Esophagus squamous epithelium (tissue), 5 donors: ENCODE results near the gene SLC7A5. TPM values are rescaled to one million over a fixed set of nuclear protein-coding genes. Genes with fewer than 3 reads are reported as not detected.
"Not testable (repeated sequence)": the region's sequence is repeated elsewhere in the genome, so short reads cannot be mapped to it uniquely, and the experiment has no call there.

Experiments used
- DNase-seq: peaks from one replicate; lab custom pipeline; 2025; lab: John Stamatoyannopoulos, UW
- H3K27ac ChIP-seq, 4 donors: fragments of 200-600 bp; sonication (generic); one replicate each; pipeline ENCODE4 v1.5.1; 2016 to 2019; ENCODE audit warnings: mild to moderate bottlenecking in 1 of 4
- H3K27me3 ChIP-seq, 4 donors: fragments of 200-600 bp; sonication (generic); 1 replicate in 3 of 4; 2 replicates in 1 of 4; pipeline versions ENCODE4 v1.5.1 to v1.6.0; 2017 to 2021; ENCODE audit warnings: antibody characterized with exemption in 1 of 4
- H3K36me3 ChIP-seq, 3 donors: fragments of 200-600 bp; sonication (generic); one replicate each; pipeline ENCODE4 v1.5.1; 2016 to 2019
- H3K4me1 ChIP-seq, 3 donors: fragments of 200-600 bp; sonication (generic); one replicate each; pipeline ENCODE4 v1.5.1; 2017 to 2019
- H3K4me3 ChIP-seq, 4 donors: fragments of 200-600 bp; sonication (generic); 1 replicate in 3 of 4; 2 replicates in 1 of 4; pipeline ENCODE4 v1.5.1; 2016 to 2019; ENCODE audit warnings: mild to moderate bottlenecking in 2 of 4, moderate library complexity in 1 of 4
- H3K9me3 ChIP-seq, 3 donors: fragments of 200-600 bp; sonication (generic); one replicate each; pipeline ENCODE4 v1.5.1; 2016 to 2019
- POLR2A ChIP-seq, 4 donors: fragments of 450-650 bp; IDR thresholded peaks; one replicate each; pipeline ENCODE4 v1.6.1; 2017; ENCODE audit warnings: antibody characterized with exemption in 4 of 4, mild to moderate bottlenecking in 4 of 4, moderate library complexity in 3 of 4
- WGBS, 2 donors: methylation state at CpG; one replicate each; pipeline ENCODE4 v1.1.5; 2018; 5-methylcytosine and 5-hydroxymethylcytosine counted together
- intact Hi-C: fragments of 100-400 bp; cut with DNase I; formaldehyde crosslinking; loops from one replicate; pipeline ENCODE4 v1.15.0; 2022
- total RNA-seq, 4 donors: library from RNA; depleted of rRNA; stranded (reverse); fragments of >200 nt; gene quantifications; one replicate each; pipeline ENCODE4 v1.1.0, GENCODE V29; 2016
- TF ChIP-seq, protein P1 (sequence below), 6 experiments: fragments of 450-650 bp in 4 of 6; fragments of 200-600 bp in 2 of 6; sonication (generic) in 2 of 6; IDR thresholded peaks; one replicate each; pipeline ENCODE4 v1.5.1; 2016 to 2019; ENCODE audit warnings: antibody characterized with exemption in 6 of 6, mild to moderate bottlenecking in 4 of 6, moderate library complexity in 4 of 6
- donor health status: DM: yes; HTN: yes; CAD: no.

Gene SLC7A5
- total RNA-seq, 4 donors from 2014 or later: 75.3 to 179 (median 145) TPM

DNA sequence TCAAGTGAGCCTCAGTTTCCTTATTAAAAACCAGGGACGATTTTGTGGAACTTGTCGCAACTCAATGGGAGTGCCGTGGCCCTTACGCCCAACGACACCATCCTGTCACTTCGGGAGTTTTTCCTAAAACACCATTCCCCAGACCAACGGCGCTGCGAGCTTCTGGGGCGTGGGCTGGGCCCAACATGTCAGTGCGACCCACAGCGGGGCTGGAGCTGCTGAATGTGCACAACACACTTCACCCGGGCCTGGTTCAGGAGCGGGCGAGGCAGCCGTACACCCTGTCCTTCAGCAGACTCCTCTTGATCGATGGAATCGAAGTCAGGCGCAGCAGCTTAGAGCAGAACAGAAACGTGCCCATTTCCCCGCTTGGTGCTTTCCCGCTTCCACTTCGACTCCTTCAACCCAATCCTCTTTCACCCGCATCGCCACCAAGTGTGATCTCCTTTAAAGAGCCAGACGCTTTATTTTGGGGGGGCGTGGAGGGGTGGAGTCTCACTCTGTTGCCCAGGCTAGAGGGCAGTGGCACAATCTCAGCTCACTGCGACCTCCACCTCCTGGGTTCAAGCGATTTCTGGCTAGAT is 13.2 kb upstream of the SLC7A5 start:
- 79 to 81% methylated on average over 28 to 29 of the region's 29 CpGs for WGBS, 2 donors
- no peaks in the 10 kb centered on the region for H3K4me1 ChIP-seq
- DNase-seq: no peak
- H3K27me3 ChIP-seq: peaks cover 0 to 44% (median 0%) of the 10 kb centered on the region in 4 donors
- H3K27ac ChIP-seq: no peak overlapping the region
- TF ChIP-seq POLR2A (IDR thresholded peaks at IDR 0.05): no peak
- TF ChIP-seq, protein P1, sequence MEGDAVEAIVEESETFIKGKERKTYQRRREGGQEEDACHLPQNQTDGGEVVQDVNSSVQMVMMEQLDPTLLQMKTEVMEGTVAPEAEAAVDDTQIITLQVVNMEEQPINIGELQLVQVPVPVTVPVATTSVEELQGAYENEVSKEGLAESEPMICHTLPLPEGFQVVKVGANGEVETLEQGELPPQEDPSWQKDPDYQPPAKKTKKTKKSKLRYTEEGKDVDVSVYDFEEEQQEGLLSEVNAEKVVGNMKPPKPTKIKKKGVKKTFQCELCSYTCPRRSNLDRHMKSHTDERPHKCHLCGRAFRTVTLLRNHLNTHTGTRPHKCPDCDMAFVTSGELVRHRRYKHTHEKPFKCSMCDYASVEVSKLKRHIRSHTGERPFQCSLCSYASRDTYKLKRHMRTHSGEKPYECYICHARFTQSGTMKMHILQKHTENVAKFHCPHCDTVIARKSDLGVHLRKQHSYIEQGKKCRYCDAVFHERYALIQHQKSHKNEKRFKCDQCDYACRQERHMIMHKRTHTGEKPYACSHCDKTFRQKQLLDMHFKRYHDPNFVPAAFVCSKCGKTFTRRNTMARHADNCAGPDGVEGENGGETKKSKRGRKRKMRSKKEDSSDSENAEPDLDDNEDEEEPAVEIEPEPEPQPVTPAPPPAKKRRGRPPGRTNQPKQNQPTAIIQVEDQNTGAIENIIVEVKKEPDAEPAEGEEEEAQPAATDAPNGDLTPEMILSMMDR (IDR thresholded peaks at IDR 0.05): no peak
- H3K36me3 ChIP-seq: no peaks in the 10 kb centered on the region
- H3K9me3 ChIP-seq: no peaks in the 10 kb centered on the region
- H3K4me3 ChIP-seq: no peak overlapping the region
- intact Hi-C loops: no loop called here

DNA sequence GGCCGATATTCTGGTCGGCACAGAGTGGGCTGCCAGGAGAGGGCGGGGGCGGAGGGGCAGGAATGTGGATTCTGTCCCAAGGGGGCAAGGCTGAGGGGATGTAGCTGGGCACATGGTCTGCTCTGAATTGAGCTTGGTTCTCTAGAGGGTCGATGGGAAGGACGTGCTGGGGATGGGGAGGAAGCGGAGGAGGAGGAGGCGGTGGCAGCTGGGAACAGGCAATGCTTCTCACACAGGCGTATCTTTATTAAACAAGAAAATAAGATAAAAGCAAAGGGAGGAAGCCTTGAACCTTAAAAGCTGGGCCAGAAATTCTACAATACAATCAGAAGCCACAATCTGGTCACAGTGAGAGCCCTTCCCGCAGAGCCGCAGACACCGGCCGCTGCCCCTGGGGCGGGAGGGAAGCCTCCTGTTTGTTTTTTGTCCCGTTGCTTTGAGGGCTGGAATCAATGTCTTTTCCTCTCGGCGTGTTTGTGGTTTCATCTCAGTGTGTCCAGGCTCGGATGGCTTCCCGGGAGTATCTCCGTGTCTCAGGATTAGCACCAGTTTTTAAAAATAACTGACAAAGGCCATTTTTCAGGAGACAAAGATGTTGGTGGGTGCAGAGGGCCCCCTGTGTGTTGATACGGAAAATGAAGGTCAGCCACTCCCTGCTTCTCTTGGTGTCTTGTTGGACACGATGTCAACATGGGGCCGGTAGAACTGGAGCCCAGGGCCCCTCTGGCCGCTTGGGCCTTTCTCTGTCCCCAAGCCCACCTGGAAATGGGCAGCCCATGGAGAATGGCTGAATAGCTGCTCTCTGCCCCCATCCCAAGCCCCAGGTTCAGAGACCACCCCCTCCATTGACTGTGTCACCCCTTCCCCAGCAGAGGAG is 12.3 kb upstream of the SLC7A5 start:
- H3K27ac ChIP-seq: no peak overlapping the region
- no peaks in the 10 kb centered on the region for H3K4me1 ChIP-seq
- H3K9me3 ChIP-seq: no peaks in the 10 kb centered on the region
- no peak overlapping the region for H3K4me3 ChIP-seq
- peaks cover 0 to 49% (median 0%) of the 10 kb centered on the region in 4 donors for H3K27me3 ChIP-seq
- H3K36me3 ChIP-seq: no peaks in the 10 kb centered on the region
- TF ChIP-seq POLR2A (IDR thresholded peaks at IDR 0.05): no peak
- TF ChIP-seq, protein P1 (IDR thresholded peaks at IDR 0.05): no peak
- no peak for DNase-seq
- intact Hi-C loops: no loop called here
- WGBS, 2 donors: 53 to 58% methylated on average over 18 to 20 of the region's 24 CpGs

DNA sequence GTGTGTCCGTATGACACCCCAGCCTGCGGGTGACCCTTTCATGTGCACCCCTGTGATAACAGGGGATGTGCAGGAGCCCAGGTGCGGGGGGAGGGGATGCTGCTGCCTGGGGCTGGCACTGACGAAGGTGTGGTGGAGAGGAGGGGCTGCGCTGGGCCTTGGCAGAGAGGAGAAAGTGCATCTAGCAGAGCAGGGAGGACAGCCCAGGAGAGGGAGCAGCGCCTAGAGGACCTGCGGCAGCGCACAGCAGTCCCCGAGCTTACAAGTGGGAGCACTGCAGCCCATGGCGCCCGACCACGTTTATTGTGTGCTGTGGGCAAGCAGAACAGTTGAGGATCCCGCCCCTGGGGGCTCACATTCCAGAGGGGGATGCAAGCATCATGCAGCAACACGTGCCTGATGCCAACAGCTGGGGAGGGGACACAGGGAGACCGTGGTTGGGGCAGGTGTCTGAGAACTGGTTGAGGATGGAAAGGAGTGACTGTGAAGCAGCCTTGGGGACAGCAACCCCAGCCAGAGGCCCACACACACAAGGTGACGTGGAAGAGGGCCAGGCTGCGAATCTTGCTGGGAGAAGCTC is 10.9 kb upstream of the SLC7A5 start:
- H3K36me3 ChIP-seq: no peaks in the 10 kb centered on the region
- no peaks in the 10 kb centered on the region for H3K4me1 ChIP-seq
- WGBS, 2 donors: 54 to 73% methylated on average over 6 to 7 of the region's 17 CpGs
- no peak for TF ChIP-seq POLR2A (IDR thresholded peaks at IDR 0.05)
- TF ChIP-seq, protein P1 (IDR thresholded peaks at IDR 0.05): no peak
- no peak for DNase-seq
- H3K9me3 ChIP-seq: no peaks in the 10 kb centered on the region
- H3K27me3 ChIP-seq: peaks cover 0 to 63% (median 0%) of the 10 kb centered on the region in 4 donors
- H3K4me3 ChIP-seq: no peak overlapping the region
- intact Hi-C loops: no loop called here
- H3K27ac ChIP-seq: no peak overlapping the region

DNA sequence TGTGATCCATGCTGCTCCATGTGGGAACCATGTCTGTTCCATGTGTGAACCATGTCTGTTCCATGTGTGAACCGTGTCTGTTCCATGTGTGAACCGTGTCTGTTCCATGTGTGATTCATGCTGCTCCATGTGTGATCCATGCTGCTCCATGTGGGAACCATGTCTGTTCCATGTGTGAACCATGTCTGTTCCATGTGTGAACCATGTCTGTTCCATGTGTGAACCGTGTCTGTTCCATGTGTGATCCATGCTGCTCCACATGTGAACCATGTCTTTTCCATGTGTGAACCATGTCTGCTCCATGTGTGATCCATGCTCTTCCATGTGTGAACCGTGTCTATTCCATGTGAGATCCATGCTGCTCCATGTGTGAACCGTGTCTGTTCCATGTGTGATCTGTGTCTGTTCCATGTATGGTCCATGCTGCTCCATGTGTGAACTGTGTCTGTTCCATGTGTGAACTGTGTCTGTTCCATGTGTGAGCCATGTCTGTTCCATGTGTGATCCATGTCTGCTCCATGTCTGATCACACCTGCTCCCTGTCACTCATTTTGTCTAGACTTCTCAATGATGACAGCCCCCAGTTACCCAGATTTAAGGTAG is 10.2 kb upstream of the SLC7A5 start:
- H3K4me3 ChIP-seq, intact Hi-C loops, DNase-seq, H3K4me1 ChIP-seq, H3K27ac ChIP-seq, H3K36me3 ChIP-seq, H3K9me3 ChIP-seq: not testable (repeated sequence)
- peaks cover 0 to 69% (median 0%) of the 10 kb centered on the region in 4 donors for H3K27me3 ChIP-seq
- 88 to 89% methylated on average over 5 of the region's 5 CpGs for WGBS, 2 donors

DNA sequence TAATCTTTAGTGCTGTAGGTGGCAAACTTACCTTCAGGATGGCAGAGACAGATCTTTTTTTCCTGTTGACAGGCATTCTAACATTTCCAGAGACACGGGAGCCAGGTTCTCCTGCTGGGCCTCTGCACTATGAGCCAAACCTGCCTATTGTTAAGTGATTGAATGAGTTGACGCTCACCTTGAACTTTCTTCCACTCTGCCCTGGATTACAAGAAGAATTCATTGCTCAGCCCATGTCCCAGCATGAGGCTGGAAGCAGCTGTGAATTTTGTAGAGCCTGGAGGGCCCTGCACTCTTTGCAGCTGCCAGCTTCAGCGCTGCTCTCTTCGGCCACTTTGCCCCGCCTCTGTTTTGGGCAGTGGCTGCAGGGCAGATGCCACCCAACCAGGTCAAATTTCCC is 9.4 kb upstream of the SLC7A5 start:
- H3K27me3 ChIP-seq: peaks cover 0 to 69% (median 0%) of the 10 kb centered on the region in 4 donors
- TF ChIP-seq, protein P1 (IDR thresholded peaks at IDR 0.05): no peak
- TF ChIP-seq POLR2A (IDR thresholded peaks at IDR 0.05): no peak
- H3K4me3 ChIP-seq: no peak overlapping the region
- no peaks in the 10 kb centered on the region for H3K36me3 ChIP-seq
- 32 to 47% methylated on average over 5 of the region's 5 CpGs for WGBS, 2 donors
- no peaks in the 10 kb centered on the region for H3K9me3 ChIP-seq
- H3K27ac ChIP-seq: no peak overlapping the region
- intact Hi-C loops: no loop called here
- no peak for DNase-seq
- H3K4me1 ChIP-seq: no peaks in the 10 kb centered on the region
